Activated CD8-positive, alpha-beta T cell treated with anti-CD3 and anti-CD28 coated beads, Interleukin-2, amount 10 ng/mL, durations not matched to agents 7 days and 5 days (primary cell): ENCODE results near the gene BASP1. TPM values are rescaled to one million over a fixed set of nuclear protein-coding genes. Genes with fewer than 3 reads are reported as not detected.
"Not testable (repeated sequence)": the region's sequence is repeated elsewhere in the genome, so short reads cannot be mapped to it uniquely, and the experiment has no call there.

Experiments
- ATAC-seq: fragments of 150-1000 bp; cut with Tn5 transposase; one replicate; pipeline ENCODE4 v1.10.0; 2021; ENCODE audit warnings: moderate library complexity
- CTCF ChIA-PET: fragments of 350-600 bp; sonication (Branson Sonifier 250); formaldehyde crosslinking; loops from one replicate; lab custom pipeline; 2021; ENCODE audit warnings: antibody characterized with exemption; lab: Charles Lee
- POLR2A ChIA-PET: fragments of 350-600 bp; sonication (Branson Sonifier 250); formaldehyde crosslinking; loops from one replicate; lab custom pipeline; 2021; ENCODE audit warnings: antibody characterized with exemption; lab: Charles Lee
- DNase-seq: peaks from one replicate; pipeline ENCODE4 v3.0.0-alpha.2; 2020
- H3K27ac Mint-ChIP-seq: one replicate; pipeline ENCODE4 v1.8.0; 2021; ENCODE audit warnings: mild to moderate bottlenecking, mixed read lengths
- H3K27me3 Mint-ChIP-seq: one replicate; pipeline ENCODE4 v1.8.0; 2021; ENCODE audit warnings: low read depth, mixed read lengths
- H3K36me3 Mint-ChIP-seq: one replicate; pipeline ENCODE4 v1.8.0; 2021; ENCODE audit warnings: low read depth, mixed read lengths
- H3K4me1 Mint-ChIP-seq: one replicate; pipeline ENCODE4 v1.8.0; 2021; ENCODE audit warnings: low read depth, mixed read lengths
- H3K4me3 Mint-ChIP-seq: one replicate; pipeline ENCODE4 v1.8.0; 2021; ENCODE audit warnings: mild to moderate bottlenecking, mixed read lengths
- H3K9me3 Mint-ChIP-seq: one replicate; pipeline ENCODE4 v1.8.0; 2022; ENCODE audit warnings: mixed read lengths; ENCODE audit not compliant: insufficient read depth
- total RNA-seq, 2 experiments: library from RNA; stranded (reverse); gene quantifications; one replicate each; pipeline ENCODE4 v1.2.3, GENCODE V29; 2021

Gene BASP1
- total RNA-seq, 2 experiments from 2014 or later = not detected

DNA sequence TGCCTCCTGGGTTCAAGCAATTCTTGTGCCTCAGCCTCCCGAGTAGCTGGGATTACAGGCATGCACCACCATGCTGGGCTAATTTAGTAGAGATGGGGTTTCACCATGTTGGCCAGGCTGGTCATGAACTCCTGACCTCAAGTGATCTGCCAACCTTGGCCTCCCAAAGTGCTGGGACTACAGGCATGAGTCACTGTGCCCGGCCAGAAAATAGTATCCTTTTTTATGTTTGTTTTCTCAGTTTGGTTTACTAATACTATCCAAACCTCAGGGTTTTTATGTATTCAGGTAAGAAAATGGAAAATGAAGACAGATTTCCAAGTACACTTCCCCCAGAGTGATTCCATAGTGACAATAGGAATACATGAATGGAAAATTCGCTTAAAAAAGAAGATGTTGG lies 101.7 kb downstream of the BASP1 start:
- ATAC-seq, H3K36me3 Mint-ChIP-seq, H3K4me3 Mint-ChIP-seq, H3K27me3 Mint-ChIP-seq, H3K9me3 Mint-ChIP-seq, DNase-seq, POLR2A ChIA-PET, CTCF ChIA-PET, H3K4me1 Mint-ChIP-seq, H3K27ac Mint-ChIP-seq: not testable (repeated sequence)

DNA sequence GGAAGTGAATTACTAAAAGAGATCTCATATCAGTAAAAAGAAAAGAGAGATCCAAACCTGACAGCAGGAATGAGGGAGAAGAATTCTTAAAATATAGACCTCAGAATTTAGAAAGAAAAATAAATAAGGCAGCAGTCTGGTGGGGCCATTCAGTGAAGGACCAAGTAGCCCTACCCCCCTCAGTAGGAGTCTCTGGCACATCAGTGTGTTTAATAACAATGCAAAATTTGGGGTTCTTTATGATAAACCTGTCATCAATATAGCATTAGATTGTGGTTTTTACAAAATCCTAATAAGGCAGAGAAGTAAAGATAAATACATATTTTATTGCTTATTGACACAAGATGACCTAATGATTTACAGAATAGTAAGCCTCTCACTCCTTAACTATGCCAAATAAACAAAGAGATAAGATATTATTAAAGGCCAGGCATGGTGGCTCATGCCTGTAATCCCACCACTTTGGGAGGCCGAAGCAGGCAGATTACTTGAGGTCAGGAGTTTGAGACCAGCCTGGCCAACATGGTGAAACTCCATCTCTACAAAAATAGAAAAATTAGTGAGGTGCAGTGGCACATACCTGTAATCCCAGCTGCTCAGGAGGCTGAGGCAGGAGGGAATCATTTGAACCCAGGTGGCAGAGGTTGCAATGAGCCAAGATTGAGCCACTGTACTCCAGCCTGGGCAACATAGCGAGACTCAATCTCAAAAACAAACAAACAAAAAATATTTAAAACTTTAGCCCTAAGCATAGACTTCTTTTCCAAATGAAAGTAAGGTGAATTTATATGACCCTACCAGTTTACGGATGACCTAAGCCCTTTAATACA lies 108.6 kb downstream of the BASP1 start:
- no peaks in the 10 kb centered on the region for H3K27me3 Mint-ChIP-seq
- POLR2A ChIA-PET = no interaction called here
- no peak for DNase-seq

More for the DNA sequence above, 108.6 kb downstream of the BASP1 start:
- H3K36me3 Mint-ChIP-seq = no peaks in the 10 kb centered on the region
- CTCF ChIA-PET = no interaction called here
- H3K4me3 Mint-ChIP-seq = no peak overlapping the region
- no peaks in the 10 kb centered on the region for H3K4me1 Mint-ChIP-seq
- ATAC-seq = no peak
- H3K9me3 Mint-ChIP-seq = peaks cover 6% of the 10 kb centered on the region
- no peak overlapping the region for H3K27ac Mint-ChIP-seq
